ENCODE data around the gene SMARCA1.
A peak's percentile ranks its signal among the peaks of the same experiment; 100 is the strongest.
"Not testable (repeated sequence)": the region's sequence is repeated elsewhere in the genome, so short reads cannot be mapped to it uniquely, and the experiment has no call there.

SMARCA1 gene

GRCh38 chrX:129523079-129523911 lies at the start of gene SMARCA1:
Gene SMARCA1 (minus strand): TSS chrX:129523490. CDS start chrX:129523370, 120 bp downstream.
- peak; percentile 70 for DNase-seq

DNA sequence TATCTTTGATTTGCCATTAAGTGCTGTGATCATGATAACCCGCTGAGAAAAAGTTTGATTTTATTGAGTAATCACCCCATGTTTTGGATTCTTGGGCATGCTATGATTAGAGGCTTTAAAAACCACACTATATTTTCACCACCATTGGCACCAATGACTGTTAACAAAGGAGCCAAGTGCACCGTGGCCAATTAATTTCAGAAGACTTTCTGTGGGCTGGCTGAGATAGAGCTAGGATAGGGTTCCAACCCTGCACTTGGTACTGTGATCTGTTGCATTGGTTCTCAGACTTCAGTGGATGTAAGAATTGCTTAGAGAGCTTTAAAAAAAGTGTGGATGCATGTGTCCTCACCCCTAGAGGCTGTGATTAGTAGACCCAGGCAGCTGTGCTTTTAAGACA lies 49.1 kb upstream of the SMARCA1 start:
- no peak for DNase-seq

DNA sequence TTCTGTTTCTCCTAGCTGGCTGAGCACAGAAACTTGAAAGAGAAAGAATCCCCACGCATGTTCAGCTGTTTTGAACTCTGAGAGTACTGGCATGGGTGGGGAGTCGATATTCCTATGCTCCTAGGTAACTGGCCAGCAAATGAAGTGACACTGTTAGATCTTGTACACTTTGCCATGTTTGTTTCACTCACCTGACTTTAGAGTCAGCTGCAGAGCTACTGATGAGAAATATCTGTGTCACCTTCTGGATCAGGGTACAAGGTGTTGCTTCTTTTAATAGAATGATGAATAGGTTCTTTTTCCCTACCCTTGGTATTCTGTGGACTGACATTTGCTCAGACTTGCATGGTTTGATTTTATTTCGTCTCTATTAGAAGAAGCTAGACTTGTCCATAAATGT lies 45.1 kb upstream of the SMARCA1 start:
- no peak for DNase-seq

- no peak for DNase-seq
Measured at GRCh38 chrX:129566073-129566472, 42.8 kb upstream of the SMARCA1 start.

GRCh38 chrX:129565046-129565650 lies 41.9 kb upstream of the SMARCA1 start:
- no peak for DNase-seq

GRCh38 chrX:129564345-129564744 lies 41.1 kb upstream of the SMARCA1 start:
- DNase-seq = not testable (repeated sequence)

GRCh38 chrX:129561453-129561852 lies 38.2 kb upstream of the SMARCA1 start:
- DNase-seq = no peak

DNA sequence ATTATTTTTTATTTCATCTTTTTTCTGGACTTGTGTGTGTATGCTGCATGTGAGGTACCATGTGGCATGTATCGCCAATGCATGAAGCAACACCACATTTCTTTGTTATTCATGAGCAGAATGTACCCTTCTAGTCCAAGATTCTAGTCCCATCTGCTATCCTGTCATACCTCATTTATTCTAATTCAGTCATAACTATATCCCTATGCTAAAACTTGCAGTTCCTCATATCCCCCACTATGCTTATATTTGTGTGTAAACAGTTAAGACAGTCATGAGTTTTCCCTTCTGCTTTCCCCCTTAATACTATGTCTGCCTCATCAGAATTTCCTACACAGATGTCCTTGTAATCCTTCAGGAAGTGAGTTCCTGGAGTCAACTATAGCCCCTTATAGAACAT lies 36.5 kb upstream of the SMARCA1 start:
- no peak for DNase-seq

- no peak for DNase-seq
Measured at GRCh38 chrX:129557844-129558480, 34.7 kb upstream of the SMARCA1 start.

DNA sequence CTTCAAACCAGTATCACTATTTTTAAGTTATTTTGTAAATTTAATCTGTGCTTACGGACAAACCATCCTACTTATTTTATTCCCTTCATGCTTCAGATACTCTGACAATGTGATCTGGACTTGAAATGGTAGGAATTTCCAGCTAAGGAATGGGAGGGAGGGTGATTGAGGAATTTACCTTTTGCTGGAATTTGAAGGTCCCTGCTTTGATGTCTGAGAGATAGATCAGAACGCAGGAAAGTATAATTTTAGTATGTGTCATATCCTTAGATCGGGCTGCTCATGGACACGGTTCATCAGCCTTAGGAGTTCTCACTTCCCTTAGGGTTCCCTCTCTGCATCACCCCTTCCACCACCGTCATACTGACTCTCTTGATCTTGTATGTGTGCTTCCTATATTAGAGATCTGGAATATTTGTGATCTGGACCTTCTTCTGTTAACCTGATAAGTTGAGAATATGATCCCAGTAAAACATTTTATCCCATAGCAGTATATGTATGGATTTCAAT lies 33.6 kb upstream of the SMARCA1 start:
- no peak for DNase-seq

DNA sequence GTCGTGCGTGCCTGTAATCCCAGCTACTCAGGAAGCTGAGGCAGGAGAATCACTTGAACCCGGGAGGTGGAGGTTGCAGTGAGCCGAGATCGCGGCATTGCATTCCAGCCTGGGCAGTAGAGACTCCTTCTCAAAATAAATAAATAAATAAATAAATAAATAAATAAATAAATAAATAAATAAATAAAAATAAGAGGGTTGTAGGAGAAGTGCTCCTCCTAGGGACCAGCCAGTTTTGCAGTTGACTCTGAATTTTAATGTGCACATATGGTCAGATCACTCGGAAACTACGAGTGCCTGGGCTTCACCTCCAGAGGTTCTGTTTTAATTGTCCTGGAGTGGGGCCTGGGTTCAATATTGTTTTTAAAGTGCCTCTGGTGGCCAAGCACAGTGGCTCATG lies 31.5 kb upstream of the SMARCA1 start:
- DNase-seq = not testable (repeated sequence)

- DNase-seq = no peak
Measured at GRCh38 chrX:129553619-129554288, 30.5 kb upstream of the SMARCA1 start.

DNA sequence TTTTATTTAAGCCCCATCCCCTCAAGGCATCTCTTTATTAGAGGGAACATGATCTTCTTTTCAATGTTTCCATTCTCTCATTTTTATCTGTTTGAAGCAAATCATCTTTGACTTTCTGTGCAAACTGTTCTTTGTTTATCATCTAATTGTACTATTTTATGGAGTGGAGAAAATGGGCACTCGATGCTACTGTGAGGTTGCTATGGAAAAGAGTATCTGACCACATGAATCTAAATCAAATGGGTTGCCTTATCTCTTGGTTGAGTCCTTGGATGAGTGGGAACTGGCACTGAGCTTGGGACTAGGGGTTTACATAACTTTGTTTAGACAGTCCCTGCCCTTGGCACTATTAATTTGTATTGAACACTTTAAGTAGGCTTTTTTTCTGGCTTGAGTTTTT lies 25.8 kb upstream of the SMARCA1 start:
- DNase-seq = peak; percentile 83

DNA sequence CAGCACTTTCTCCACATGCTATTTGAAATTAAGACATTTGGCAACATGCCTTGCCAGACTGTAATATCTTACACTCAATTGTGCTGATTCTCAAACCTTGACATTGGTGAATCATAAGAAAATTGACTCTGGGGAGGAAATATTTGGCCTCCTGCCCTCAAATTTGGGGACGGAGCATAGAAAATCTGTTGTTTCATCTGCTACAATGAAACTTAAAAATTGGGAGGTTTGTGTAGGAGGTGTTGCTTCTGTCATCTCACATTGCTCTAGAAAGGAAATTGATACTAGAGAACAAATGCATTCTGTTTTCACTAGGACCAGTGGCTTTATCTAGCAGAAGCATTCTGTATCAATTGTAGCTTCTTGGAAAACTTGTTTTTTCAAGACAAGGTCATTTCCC lies 22.1 kb upstream of the SMARCA1 start:
- no peak for DNase-seq

GRCh38 chrX:129544780-129545179 lies 21.5 kb upstream of the SMARCA1 start:
- no peak for DNase-seq

DNA sequence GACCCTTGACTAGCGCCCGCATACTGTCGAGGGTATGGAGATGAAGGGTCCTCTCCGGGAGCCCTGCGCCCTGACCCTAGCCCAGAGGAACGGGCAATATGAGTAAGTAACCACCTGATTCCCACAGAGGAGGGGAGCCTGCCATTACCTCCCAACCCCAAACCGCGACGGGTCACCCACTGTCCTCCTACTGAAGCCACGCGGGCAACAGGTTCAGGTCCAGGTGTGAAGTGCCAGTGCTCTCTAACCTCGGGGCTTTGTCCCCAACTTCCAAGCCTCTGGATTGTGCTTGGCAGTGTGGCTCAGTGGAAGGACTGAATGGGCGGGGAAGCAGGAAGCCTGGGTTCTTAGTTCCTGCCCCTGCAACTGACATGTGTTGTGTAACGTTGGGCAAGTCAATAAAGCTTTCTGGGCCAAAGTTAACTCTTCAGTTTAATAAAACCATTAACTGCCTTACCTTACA lies 17.5 kb upstream of the SMARCA1 start:
- peak; percentile 17 for DNase-seq

- DNase-seq = peak; percentile 72
Measured at GRCh38 chrX:129540068-129540653, 16.9 kb upstream of the SMARCA1 start, which contains the start of gene OCRL. Gene OCRL (plus strand): TSS chrX:129540259. CDS start chrX:129540440, 181 bp downstream.

DNA sequence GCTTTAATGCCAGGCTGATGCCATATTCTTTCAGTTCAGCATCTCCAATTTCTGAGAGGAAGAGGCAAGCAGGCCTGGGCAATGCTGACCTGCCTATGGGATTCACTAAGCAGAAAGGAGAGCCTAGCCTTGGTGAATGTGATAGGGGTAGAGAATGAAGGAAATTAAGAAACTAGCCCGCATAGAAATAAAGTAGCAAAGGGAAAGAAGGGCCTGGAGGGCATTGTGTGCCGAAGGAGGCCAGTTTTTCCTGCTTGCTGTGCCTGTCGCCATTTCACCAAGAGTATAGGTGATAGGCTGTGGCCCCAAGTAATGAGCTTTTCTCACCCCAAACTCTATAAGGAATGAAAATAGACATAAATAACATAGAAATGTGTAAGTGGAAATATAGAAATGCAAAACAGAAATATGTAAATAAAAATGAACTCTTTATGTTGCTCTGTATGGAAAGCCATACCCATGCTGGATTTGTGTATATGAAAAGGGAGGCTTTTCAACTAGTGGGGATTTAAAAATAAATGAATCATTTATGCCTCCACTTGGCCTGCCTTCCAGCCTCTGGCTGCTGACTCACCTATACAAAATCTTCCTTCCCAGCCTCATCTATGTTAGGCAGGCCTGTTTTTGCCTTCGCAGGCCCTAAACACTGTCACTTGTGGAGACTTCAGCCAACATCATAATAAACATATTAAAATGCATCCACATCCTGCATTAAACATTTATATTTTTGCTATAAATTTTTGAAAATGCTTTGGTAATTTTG lies 11.7 kb upstream of the SMARCA1 start:
- DNase-seq = no peak

GRCh38 chrX:129531132-129531531 lies 7.8 kb upstream of the SMARCA1 start:
- no peak for DNase-seq

- peak; percentile 6 for DNase-seq
Measured at GRCh38 chrX:129530410-129530809, 7.1 kb upstream of the SMARCA1 start.

DNA sequence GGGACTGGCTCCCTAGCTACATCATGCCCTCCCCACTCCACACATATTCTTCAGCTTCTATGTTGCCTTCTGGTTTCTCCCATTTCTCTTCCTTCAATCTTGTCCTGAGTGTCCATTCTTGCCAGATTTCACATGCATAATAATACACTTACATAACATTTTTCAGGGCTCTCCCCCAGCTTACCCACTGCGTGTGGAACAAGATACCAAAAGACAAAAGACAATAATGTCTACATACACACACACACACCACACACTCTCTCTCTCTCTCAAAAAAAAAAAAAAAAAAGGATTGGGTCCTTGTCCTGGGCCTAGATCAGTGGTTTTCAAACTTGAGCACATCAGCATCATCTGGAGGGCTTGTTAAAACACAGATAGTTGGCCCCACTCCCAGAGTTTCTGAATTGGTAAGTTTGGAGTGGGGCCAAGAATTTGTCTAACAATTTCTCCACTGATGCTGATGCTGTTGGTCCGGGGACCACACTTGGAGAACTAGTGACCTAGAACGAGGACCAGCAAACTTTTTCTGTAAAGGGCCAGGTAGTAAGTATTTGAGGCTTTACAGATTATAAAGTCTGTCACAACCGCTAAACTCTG lies 6.5 kb upstream of the SMARCA1 start:
- DNase-seq = peak; percentile 9

Data from NCI-H146 (cell line).